ENCODE results near the gene ADCY7.

GRCh38 chr16:50298075-50298460 lies 31.7 kb downstream of the ADCY7 start:
- no peak for TF ChIP-seq POLR2A (IDR thresholded peaks at IDR 0.05; ENCODE audit: extremely low read depth, insufficient read length)
- TF ChIP-seq, protein P1, sequence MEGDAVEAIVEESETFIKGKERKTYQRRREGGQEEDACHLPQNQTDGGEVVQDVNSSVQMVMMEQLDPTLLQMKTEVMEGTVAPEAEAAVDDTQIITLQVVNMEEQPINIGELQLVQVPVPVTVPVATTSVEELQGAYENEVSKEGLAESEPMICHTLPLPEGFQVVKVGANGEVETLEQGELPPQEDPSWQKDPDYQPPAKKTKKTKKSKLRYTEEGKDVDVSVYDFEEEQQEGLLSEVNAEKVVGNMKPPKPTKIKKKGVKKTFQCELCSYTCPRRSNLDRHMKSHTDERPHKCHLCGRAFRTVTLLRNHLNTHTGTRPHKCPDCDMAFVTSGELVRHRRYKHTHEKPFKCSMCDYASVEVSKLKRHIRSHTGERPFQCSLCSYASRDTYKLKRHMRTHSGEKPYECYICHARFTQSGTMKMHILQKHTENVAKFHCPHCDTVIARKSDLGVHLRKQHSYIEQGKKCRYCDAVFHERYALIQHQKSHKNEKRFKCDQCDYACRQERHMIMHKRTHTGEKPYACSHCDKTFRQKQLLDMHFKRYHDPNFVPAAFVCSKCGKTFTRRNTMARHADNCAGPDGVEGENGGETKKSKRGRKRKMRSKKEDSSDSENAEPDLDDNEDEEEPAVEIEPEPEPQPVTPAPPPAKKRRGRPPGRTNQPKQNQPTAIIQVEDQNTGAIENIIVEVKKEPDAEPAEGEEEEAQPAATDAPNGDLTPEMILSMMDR (IDR thresholded peaks at IDR 0.05; ENCODE audit: low read depth, low read length): no peak
